HG03095 (cell line): ENCODE measurements around the gene PTPRU.

Experiments used
- ATAC-seq: cut with Tn5 transposase; IDR thresholded peaks from one replicate; pipeline ENCODE4 v1.9.1; 2021; ENCODE audit warnings: moderate library complexity; ENCODE audit not compliant: unreplicated experiment

The PTPRU gene

GRCh38 chr1:29355375-29355774 is 119.1 kb downstream of the PTPRU start:
- no peak for ATAC-seq

- ATAC-seq = no peak
Measured at GRCh38 chr1:29356663-29357062, 120.3 kb downstream of the PTPRU start.

- ATAC-seq = no peak
Measured at GRCh38 chr1:29357452-29357851, 121.1 kb downstream of the PTPRU start.

DNA sequence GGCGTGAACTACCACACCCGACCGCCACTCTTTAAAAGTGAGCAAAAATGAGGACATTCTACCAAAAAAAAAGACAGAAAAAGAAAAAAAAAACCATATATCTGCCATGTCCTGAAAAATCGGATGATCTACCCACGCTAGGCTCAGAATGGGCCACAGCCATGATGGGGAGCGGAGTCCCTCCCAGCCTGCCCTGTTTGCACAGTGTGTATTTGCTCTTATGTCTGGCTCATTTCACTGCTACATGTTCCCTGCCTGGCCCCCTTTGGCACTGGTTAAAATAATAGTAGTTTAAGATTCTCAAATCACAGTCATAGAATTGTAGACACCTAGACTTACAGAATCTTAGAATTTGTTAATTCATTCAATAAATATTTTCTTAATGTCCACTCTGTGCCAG is 121.9 kb downstream of the PTPRU start:
- no peak for ATAC-seq

- ATAC-seq = no peak
Measured at GRCh38 chr1:29360768-29361167, 124.4 kb downstream of the PTPRU start.

DNA sequence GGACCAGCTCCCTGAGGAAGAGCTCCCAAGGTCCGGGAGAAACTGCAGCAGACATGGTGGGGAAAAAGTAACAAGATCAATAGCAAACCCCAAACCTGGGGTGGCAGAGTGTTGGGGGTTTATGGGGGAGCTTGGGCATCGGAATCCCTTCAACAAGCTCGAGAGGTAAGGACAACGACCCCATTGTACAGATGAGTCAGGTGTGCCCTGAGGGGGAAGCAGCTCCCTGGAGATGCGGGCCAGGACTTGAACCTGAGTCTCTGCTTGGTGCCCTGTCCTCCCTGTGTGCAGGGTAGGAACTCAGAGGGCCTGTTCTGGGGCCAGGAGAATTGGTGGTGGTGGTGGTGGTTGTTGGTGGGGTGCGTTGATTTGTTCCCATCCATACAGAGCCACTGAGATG is 125.4 kb downstream of the PTPRU start:
- no peak for ATAC-seq

DNA sequence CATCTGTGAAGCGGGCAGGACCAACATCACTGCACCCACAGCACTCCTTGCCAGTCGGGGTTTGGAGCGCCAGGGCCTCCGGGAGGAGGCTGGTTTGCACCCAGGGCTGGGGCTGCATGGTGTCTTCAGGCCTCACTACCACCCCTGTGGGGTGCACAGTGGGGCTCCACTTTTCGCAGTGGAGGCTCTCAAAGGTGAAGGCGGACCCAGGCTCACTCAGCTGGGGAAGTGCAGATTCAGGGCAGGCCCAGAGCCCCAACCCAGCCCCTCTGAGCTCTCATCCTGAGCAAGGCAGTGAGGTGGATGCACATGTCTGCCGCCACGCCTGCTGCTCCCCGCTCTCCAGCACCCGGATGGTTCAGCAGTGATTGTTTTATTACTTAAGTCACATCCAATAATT is 125.8 kb downstream of the PTPRU start:
- ATAC-seq = no peak

DNA sequence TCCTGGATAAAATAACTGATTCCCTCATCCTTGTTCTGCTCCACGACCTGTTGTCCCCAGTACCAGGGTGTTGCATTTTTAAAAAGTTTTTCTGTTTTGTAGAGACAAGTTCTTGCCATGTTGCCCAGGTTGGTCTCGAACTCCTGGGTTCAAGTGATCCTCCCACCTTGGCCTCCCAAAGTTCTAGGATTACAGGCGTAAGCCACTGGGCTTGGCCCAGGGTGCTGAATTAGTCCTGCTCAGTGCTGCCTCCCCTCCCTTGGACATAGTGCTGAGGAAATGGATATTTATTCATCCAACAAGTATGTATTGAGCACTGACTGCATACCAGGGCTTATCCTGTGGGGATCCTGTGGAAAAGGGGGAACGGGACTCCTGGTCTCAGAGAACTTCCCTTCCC is 126.4 kb downstream of the PTPRU start:
- no peak for ATAC-seq

DNA sequence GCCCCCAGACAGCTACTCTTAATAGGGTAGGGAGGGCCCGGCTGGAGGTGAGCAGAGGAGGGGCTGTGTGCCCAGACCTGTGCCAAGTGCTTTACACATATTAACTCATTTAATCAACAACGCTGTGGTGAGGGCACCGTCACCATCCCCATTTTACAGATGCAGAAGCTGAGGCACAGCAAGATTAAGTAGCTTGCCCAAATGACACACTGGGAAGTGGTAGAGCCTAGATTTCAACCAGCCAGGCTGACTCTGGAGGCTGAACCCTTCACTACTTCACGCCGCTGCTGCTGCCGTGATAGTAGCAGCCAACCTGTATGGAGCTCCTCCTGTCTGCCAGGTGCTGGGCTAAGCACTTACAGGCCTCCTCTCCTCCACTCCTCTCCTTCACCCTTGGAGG is 127.2 kb downstream of the PTPRU start:
- no peak for ATAC-seq

- no peak for ATAC-seq
Measured at GRCh38 chr1:29364101-29364678, 127.9 kb downstream of the PTPRU start.

- no peak for ATAC-seq
Measured at GRCh38 chr1:29365906-29366670, 129.8 kb downstream of the PTPRU start.

DNA sequence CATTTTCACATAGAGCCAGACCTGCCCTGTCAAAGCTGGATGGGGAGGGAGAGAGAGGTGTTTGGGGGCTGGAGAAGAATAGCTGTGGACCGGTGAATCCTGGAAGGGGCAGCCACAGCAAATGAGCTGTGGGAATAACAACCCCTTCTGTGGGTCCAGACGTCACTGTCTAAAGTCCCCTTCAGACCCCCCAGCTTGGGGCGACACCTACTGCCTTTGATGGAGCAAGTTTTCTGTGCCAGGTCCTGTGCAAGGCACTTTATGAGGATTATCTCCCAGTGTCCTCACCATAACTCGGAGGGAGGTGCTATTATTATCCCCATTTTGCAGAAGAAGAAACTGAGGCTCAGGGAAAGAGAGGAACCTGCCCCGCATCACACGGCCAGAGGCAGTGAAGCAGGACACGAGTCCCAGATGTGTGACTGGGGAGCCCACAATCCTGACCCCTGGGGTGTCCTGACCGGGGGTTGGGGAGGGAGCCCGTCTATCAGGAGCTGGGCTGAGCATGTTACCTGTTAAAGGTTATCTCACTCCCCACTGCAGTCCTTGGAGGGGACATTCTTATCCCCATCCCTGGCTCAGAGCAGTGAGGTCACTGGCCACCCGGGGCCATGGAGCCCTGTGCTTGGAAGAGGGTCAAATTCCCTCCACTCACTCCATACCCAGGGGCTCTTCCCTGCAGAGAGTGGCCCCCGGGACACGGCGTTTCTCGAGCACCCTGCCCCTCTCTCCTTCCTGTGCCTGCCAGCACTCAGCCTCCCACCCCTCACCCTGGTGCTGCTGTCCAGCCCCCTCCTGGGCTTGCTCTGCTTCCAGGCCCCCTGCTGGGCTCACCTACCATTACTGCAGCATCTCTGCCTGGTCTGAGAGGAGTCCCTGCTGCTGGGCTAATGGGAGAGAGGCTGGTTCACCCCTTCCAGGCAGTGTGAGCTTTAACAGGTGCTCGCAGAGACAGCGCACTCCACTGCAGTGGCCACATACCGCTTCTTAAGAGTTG is 132.9 kb downstream of the PTPRU start:
- no peak for ATAC-seq

DNA sequence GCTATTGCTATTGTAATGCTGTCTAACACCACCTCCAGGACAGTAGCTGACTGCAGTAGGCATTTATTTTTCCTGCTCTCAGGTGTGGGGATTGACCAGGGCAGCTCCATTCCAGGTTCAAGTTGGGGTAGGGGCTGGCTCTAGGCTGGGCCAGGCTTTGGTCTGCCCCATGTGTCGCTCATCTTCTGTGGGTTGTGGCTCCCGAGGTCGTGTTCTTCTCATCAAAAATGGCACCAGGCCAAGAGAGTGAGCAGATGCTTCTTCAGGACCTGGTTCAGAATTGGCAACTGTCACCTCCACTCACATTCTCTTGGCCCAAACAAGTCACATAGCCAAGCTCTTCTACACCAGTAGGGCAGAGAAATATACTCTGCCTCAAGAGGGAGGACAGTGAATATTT is 133.7 kb downstream of the PTPRU start:
- ATAC-seq = no peak

DNA sequence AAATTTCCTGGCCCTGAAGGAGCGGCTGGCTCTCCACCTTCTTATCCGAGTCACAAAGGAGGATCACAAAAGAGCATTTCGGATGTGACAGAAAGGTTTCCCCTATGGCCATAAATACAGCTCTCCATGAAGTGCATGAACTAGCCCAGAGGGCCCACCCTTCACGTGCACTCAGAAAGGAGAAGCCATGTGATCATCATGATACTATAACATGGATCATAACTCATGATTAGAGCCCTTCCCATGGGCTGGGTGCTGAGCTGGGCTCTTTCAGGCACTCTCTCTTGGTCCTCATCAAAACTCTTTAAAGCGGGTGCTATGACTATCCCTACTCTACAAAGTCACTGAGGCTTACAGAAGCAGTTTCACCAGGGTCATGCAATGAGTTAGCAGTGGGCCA is 135.0 kb downstream of the PTPRU start:
- no peak for ATAC-seq

GRCh38 chr1:29372108-29372507 is 135.8 kb downstream of the PTPRU start:
- ATAC-seq = no peak
